Measurements from ENCODE around the gene PPP4R2. TPM values are rescaled to one million over a fixed set of nuclear protein-coding genes. Genes with fewer than 3 reads are reported as not detected.

The PPP4R2 gene, protein sequence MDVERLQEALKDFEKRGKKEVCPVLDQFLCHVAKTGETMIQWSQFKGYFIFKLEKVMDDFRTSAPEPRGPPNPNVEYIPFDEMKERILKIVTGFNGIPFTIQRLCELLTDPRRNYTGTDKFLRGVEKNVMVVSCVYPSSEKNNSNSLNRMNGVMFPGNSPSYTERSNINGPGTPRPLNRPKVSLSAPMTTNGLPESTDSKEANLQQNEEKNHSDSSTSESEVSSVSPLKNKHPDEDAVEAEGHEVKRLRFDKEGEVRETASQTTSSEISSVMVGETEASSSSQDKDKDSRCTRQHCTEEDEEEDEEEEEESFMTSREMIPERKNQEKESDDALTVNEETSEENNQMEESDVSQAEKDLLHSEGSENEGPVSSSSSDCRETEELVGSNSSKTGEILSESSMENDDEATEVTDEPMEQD
- 79.7 TPM for total RNA-seq
- 36.6 TPM for polyA plus RNA-seq
- long read RNA-seq, donor 1, full-length matches to known transcripts = 4 of 4 reads
- long read RNA-seq, donor 1, partial matches to known transcripts = 0 of 4 reads
- long read RNA-seq, donor 1, other reads (novel, unspliced or antisense) = 0 of 4 reads
- long read RNA-seq, donor 2, full-length matches to known transcripts = 62 of 77 reads
- long read RNA-seq, donor 2, partial matches to known transcripts = 15 of 77 reads
- long read RNA-seq, donor 2, other reads (novel, unspliced or antisense) = 0 of 77 reads
- long read RNA-seq, donor 3, full-length matches to known transcripts = 40 of 107 reads
- long read RNA-seq, donor 3, partial matches to known transcripts = 67 of 107 reads
- long read RNA-seq, donor 3, other reads (novel, unspliced or antisense) = 0 of 107 reads
- long read RNA-seq, donor 4, full-length matches to known transcripts = 13 of 13 reads
- long read RNA-seq, donor 4, partial matches to known transcripts = 0 of 13 reads
- long read RNA-seq, donor 4, other reads (novel, unspliced or antisense) = 0 of 13 reads
- long read RNA-seq, donor 5, full-length matches to known transcripts = 27 of 37 reads
- long read RNA-seq, donor 5, partial matches to known transcripts = 10 of 37 reads
- long read RNA-seq, donor 5, other reads (novel, unspliced or antisense) = 0 of 37 reads
- long read RNA-seq, donor 6, full-length matches to known transcripts = 27 of 27 reads
- long read RNA-seq, donor 6, partial matches to known transcripts = 0 of 27 reads
- long read RNA-seq, donor 6, other reads (novel, unspliced or antisense) = 0 of 27 reads
- long read RNA-seq, donor 7, full-length matches to known transcripts = 32 of 55 reads
- long read RNA-seq, donor 7, partial matches to known transcripts = 23 of 55 reads
- long read RNA-seq, donor 7, other reads (novel, unspliced or antisense) = 0 of 55 reads
- long read RNA-seq, donor 8, full-length matches to known transcripts = 12 of 12 reads
- long read RNA-seq, donor 8, partial matches to known transcripts = 0 of 12 reads
- long read RNA-seq, donor 8, other reads (novel, unspliced or antisense) = 0 of 12 reads
- long read RNA-seq, donor 9, full-length matches to known transcripts = 21 of 21 reads
- long read RNA-seq, donor 9, partial matches to known transcripts = 0 of 21 reads
- long read RNA-seq, donor 9, other reads (novel, unspliced or antisense) = 0 of 21 reads
- long read RNA-seq, donor 10, full-length matches to known transcripts = 24 of 24 reads
- long read RNA-seq, donor 10, partial matches to known transcripts = 0 of 24 reads
- long read RNA-seq, donor 10, other reads (novel, unspliced or antisense) = 0 of 24 reads

DNA sequence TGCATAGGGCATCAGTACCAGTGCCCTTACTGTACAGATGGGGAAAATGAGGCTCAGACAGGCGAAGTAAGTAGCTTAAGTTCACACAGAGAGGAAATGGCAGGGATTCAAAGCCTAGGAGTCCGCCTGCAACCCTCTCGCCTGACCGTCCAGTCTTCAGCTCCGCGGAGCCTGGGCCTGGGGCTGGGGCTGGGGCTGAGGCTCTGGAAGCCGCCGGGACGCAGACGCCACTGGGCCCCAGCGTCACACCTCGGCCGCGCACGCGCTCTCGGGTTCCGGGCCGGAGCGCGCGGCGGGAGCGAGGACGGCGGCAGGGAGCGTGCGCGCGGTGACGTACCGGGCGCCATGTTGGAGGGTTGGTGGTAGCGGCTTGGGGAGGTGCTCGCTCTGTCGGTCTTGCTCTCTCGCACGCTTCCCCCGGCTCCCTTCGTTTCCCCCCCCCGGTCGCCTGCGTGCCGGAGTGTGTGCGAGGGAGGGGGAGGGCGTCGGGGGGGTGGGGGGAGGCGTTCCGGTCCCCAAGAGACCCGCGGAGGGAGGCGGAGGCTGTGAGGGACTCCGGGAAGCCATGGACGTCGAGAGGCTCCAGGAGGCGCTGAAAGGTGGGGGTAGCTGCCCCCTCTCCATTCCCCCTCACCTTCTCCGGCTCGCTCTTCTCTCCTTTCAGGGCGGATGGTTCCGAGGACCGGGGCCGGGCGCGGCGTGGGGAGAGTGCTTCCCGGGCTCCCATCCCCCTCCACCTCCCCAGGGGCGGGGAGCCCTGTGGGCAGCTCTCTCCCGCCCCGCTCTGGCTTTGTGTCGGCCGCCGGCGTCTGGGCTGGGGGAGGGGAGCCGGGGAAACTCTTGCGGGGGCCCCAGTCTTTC, at the start of gene PPP4R2:
Gene PPP4R2, plus strand, starts transcription at position 339 of the 861 bp plus-strand sequence. Its CDS starts 227 bp downstream, at position 566.
- Histone ChIP-seq H3K27ac (ENCODE audit: low read depth in 1 of 2, low read length in 1 of 2) (peak within 1 kb of the TSS; percentile 95 to 97), H3K4me3 (ENCODE audit: low read length in 2 of 2) (peak within 1 kb of the TSS; percentile 79 to 93), H3K27me3 (ENCODE audit: control insufficient read depth in 2 of 2, insufficient read depth in 1 of 2, low read length in 1 of 2) (no peaks in the 10 kb centered on the region), H3K36me3 (ENCODE audit: control insufficient read depth in 2 of 2, insufficient read depth in 2 of 2, low read length in 1 of 2) (peaks cover 0 to 24% of the 10 kb centered on the region in 2 donors), H3K9me3 (ENCODE audit: control insufficient read depth in 2 of 2, insufficient read depth in 1 of 2, low read length in 1 of 2) (no peaks in the 10 kb centered on the region), H3K4me1 (ENCODE audit: control insufficient read depth in 2 of 2, insufficient read depth in 2 of 2, low read length in 2 of 2) (peaks cover 13 to 20% of the 10 kb centered on the region in 2 donors)
- DNase-seq (ENCODE audit: low read depth in 6 of 9, low spot score in 9 of 9) = peak; percentile 63 to 96 (median 89)
- 1% methylated on average over 73 of the region's 75 CpGs for WGBS

DNA sequence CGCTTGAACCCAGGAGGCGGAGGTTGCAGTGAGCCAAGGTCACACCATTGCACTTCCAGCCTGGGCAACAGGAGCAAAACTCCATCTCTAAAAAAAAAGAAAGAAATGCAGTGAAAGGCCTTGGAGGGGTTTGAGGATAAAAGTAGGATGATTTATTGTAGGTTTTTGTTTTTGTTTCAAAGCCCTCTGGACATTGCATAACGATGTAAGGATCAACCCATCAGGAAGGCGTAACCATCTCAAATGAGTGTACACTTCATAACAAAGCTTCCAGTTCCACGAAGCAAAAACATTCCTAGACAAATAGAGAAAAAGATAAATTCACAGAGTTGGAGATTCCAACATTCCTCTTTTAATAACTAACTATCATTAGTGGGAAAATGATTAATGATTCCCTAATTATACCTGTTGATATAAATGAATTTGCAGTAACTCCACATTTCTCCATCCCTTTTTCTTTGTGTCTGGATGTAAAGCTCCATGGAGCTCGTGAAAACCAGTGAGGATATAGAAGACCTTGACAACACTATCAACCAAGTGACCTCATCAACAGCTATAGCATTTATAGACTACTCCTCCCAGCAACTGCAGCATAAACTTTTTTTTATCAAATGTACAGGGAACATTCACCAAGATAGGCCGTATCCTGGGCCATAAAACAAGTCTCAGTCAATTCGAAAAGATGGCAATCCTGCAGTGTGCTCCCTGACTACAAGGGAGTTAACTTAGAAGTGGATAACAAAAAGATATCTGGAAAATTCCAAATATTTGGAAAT, 48.7 kb upstream of the PPP4R2 start:
- DNase-seq (ENCODE audit: low read depth in 6 of 9, low spot score in 9 of 9) = no peak
- no peaks in the 10 kb centered on the region for H3K27me3 ChIP-seq (ENCODE audit: control insufficient read depth in 2 of 2, insufficient read depth in 1 of 2, low read length in 1 of 2)
- no peak overlapping the region for H3K4me3 ChIP-seq (ENCODE audit: low read length in 2 of 2)
- H3K4me1 ChIP-seq (ENCODE audit: control insufficient read depth in 2 of 2, insufficient read depth in 2 of 2, low read length in 2 of 2) = peaks cover 0 to 5% of the 10 kb centered on the region in 2 donors
- WGBS = 98% methylated on average over 8 of the region's 8 CpGs
- no peak overlapping the region for H3K27ac ChIP-seq (ENCODE audit: low read depth in 1 of 2, low read length in 1 of 2)
- H3K9me3 ChIP-seq (ENCODE audit: control insufficient read depth in 2 of 2, insufficient read depth in 1 of 2, low read length in 1 of 2) = no peaks in the 10 kb centered on the region
- no peaks in the 10 kb centered on the region for H3K36me3 ChIP-seq (ENCODE audit: control insufficient read depth in 2 of 2, insufficient read depth in 2 of 2, low read length in 1 of 2)

DNA sequence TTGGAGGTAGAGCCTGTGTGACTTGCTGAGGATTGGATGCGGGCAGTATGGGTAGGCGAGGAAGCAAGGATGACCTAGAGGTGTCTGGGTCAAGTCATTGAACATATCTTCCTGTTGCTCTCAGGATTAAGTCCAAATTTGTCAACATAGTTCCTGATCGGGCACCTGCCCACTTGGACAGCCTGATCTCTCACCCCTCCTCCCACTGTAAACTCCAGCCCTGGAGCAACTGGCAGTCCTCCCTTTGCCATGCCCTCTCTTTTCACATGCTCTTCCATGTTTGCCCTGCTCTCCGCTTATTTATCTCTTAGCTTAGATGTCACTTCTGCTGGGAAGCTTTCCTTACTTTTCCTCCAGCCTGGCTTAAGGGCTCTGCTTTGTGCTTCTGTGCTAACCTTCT, 47.6 kb upstream of the PPP4R2 start:
- no peak for DNase-seq (ENCODE audit: low read depth in 6 of 9, low spot score in 9 of 9)
- H3K4me3 ChIP-seq (ENCODE audit: low read length in 2 of 2) = no peak overlapping the region
- H3K27ac ChIP-seq (ENCODE audit: low read depth in 1 of 2, low read length in 1 of 2) = no peak overlapping the region
- H3K4me1 ChIP-seq (ENCODE audit: control insufficient read depth in 2 of 2, insufficient read depth in 2 of 2, low read length in 2 of 2) = peaks cover 0 to 5% of the 10 kb centered on the region in 2 donors
- no peaks in the 10 kb centered on the region for H3K9me3 ChIP-seq (ENCODE audit: control insufficient read depth in 2 of 2, insufficient read depth in 1 of 2, low read length in 1 of 2)
- WGBS = over 99% methylated on average over 4 of the region's 4 CpGs
- H3K27me3 ChIP-seq (ENCODE audit: control insufficient read depth in 2 of 2, insufficient read depth in 1 of 2, low read length in 1 of 2) = no peaks in the 10 kb centered on the region
- H3K36me3 ChIP-seq (ENCODE audit: control insufficient read depth in 2 of 2, insufficient read depth in 2 of 2, low read length in 1 of 2) = no peaks in the 10 kb centered on the region

DNA sequence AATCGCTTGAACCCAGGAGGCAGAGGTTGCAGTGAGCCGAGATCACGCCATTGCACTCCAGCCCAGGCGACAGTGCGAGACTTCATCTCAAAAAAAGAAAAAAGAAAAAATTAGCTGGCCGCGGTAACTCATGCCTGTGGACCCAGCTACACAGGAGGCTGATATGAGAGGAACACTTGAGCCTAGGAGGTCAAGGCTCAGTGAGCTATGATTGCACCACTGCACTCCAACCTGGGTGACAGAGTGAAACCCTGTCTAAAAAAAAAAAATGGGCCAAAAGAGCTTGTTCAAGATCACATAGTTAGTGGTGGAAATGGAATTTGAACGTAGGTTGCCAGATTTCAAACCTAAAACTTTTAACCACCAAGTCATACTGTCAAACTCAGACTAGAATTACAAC, 46.2 kb upstream of the PPP4R2 start:
- Histone ChIP-seq H3K27ac (ENCODE audit: low read depth in 1 of 2, low read length in 1 of 2) (no peak overlapping the region), H3K4me1 (ENCODE audit: control insufficient read depth in 2 of 2, insufficient read depth in 2 of 2, low read length in 2 of 2) (peaks cover 0 to 5% of the 10 kb centered on the region in 2 donors), H3K36me3 (ENCODE audit: control insufficient read depth in 2 of 2, insufficient read depth in 2 of 2, low read length in 1 of 2) (no peaks in the 10 kb centered on the region), H3K4me3 (ENCODE audit: low read length in 2 of 2) (no peak overlapping the region), H3K9me3 (ENCODE audit: control insufficient read depth in 2 of 2, insufficient read depth in 1 of 2, low read length in 1 of 2) (no peaks in the 10 kb centered on the region), H3K27me3 (ENCODE audit: control insufficient read depth in 2 of 2, insufficient read depth in 1 of 2, low read length in 1 of 2) (no peaks in the 10 kb centered on the region)
- DNase-seq (ENCODE audit: low read depth in 6 of 9, low spot score in 9 of 9) = no peak
- WGBS = 94% methylated on average over 8 of the region's 8 CpGs

DNA sequence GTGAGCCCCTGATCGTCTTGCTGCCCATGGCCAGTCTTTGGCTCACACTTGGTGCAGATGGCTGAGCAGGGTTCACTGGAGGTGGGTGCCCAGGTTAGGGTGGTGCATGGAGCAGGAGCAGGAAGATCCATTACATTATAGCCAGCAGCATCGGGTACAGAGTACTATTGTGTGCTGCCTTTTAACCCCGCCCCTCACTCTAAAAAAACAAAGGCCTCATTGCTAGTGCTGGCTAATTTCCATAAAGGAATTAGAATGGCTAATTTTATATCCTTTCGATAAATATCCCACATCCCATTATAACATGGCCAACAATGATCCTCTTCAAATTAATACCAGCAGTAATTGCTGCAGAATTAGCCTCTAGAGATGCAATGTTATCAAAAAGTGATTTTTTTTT, 45.8 kb upstream of the PPP4R2 start:
- Histone ChIP-seq H3K9me3 (ENCODE audit: control insufficient read depth in 2 of 2, insufficient read depth in 1 of 2, low read length in 1 of 2) (no peaks in the 10 kb centered on the region), H3K27ac (ENCODE audit: low read depth in 1 of 2, low read length in 1 of 2) (no peak overlapping the region), H3K27me3 (ENCODE audit: control insufficient read depth in 2 of 2, insufficient read depth in 1 of 2, low read length in 1 of 2) (no peaks in the 10 kb centered on the region), H3K4me3 (ENCODE audit: low read length in 2 of 2) (no peak overlapping the region), H3K4me1 (ENCODE audit: control insufficient read depth in 2 of 2, insufficient read depth in 2 of 2, low read length in 2 of 2) (peaks cover 0 to 5% of the 10 kb centered on the region in 2 donors), H3K36me3 (ENCODE audit: control insufficient read depth in 2 of 2, insufficient read depth in 2 of 2, low read length in 1 of 2) (no peaks in the 10 kb centered on the region)
- DNase-seq (ENCODE audit: low read depth in 6 of 9, low spot score in 9 of 9) = no peak
- 92% methylated on average over 4 of the region's 4 CpGs for WGBS

DNA sequence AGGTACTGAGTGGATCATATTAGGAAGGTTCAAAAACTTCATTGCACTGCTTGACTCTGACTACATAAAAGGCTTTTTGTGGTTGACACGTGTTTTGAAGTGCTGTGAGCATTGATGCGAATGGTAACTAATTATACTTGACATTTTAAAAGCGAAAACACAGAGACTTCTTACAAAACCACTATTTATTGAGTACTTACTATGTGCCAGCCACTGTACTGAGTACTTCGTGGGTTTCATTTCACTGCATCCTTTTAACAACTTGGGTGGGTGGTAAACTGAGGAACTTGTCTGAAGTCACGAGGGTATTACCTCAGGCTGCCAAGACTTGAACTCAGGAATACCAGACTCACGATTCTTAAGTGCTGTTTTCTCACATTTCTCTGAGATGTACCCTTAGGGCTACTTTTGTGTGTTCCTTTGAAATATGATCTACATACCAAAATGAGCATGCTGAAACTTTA, 45.3 kb upstream of the PPP4R2 start:
- H3K4me3 ChIP-seq (ENCODE audit: low read length in 2 of 2) = no peak overlapping the region
- H3K27me3 ChIP-seq (ENCODE audit: control insufficient read depth in 2 of 2, insufficient read depth in 1 of 2, low read length in 1 of 2) = no peaks in the 10 kb centered on the region
- H3K27ac ChIP-seq (ENCODE audit: low read depth in 1 of 2, low read length in 1 of 2) = no peak overlapping the region
- WGBS = 51% methylated on average over 6 of the region's 6 CpGs
- DNase-seq (ENCODE audit: low read depth in 6 of 9, low spot score in 9 of 9) = peak in 3 of 9 donors; percentile 20 to 53 (median 26)
- no peaks in the 10 kb centered on the region for H3K36me3 ChIP-seq (ENCODE audit: control insufficient read depth in 2 of 2, insufficient read depth in 2 of 2, low read length in 1 of 2)
- no peaks in the 10 kb centered on the region for H3K9me3 ChIP-seq (ENCODE audit: control insufficient read depth in 2 of 2, insufficient read depth in 1 of 2, low read length in 1 of 2)
- H3K4me1 ChIP-seq (ENCODE audit: control insufficient read depth in 2 of 2, insufficient read depth in 2 of 2, low read length in 2 of 2) = peaks cover 0 to 5% of the 10 kb centered on the region in 2 donors

DNA sequence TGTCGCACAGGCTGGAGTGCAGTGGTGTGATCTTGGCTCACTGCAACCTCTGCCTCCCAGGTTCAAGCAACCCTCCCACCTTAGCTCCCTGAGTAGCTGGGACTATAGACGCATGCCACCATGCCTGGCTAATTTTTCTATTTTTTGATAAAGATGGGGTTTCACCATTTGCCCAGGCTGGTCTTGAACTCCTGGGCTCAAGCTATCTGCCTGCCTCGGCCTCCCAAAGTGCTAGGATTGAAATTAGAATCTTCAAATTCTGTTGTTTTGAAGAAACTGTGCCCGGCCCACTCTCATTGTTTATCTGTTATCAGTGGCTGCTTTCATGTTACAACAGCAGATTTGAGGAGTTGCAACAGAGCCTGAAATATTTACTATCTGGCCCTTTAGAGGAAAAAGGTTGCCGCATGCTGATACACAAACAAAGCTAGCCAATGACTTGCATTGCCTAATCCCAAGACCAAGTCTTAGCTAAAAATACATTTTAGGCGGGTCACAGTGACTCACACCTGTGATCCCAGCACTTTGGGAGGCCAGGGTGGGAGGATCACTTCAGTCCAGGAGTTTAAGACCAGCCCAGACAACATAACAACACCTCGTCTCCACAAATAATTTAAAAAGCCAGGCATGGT, 43.2 kb upstream of the PPP4R2 start:
- Histone ChIP-seq H3K9me3 (ENCODE audit: control insufficient read depth in 2 of 2, insufficient read depth in 1 of 2, low read length in 1 of 2) (no peaks in the 10 kb centered on the region), H3K4me1 (ENCODE audit: control insufficient read depth in 2 of 2, insufficient read depth in 2 of 2, low read length in 2 of 2) (peaks cover 0 to 5% of the 10 kb centered on the region in 2 donors), H3K4me3 (ENCODE audit: low read length in 2 of 2) (no peak overlapping the region), H3K27me3 (ENCODE audit: control insufficient read depth in 2 of 2, insufficient read depth in 1 of 2, low read length in 1 of 2) (no peaks in the 10 kb centered on the region), H3K36me3 (ENCODE audit: control insufficient read depth in 2 of 2, insufficient read depth in 2 of 2, low read length in 1 of 2) (peaks cover 0 to 4% of the 10 kb centered on the region in 2 donors), H3K27ac (ENCODE audit: low read depth in 1 of 2, low read length in 1 of 2) (no peak overlapping the region)
- 95% methylated on average over 7 of the region's 7 CpGs for WGBS
- DNase-seq (ENCODE audit: low read depth in 6 of 9, low spot score in 9 of 9) = no peak
